Activated gamma-delta T cell treated with Interleukin-2 at 50 U/mL for 16 hours (primary cell): ENCODE results near the gene HARS2.
"Not testable (repeated sequence)": the region's sequence is repeated elsewhere in the genome, so short reads cannot be mapped to it uniquely, and the experiment has no call there.

Source experiments
- DNase-seq: peaks from one replicate; pipeline ENCODE4 v3.0.0-alpha.2; 2020

HARS2 gene

GRCh38 chr5:140700177-140701144 lies 9.2 kb downstream of the HARS2 start, which contains the start of gene ZMAT2:
TSS of gene ZMAT2 (plus strand) at chr5:140700447. CDS start at chr5:140700461, 14 bp downstream.
- peak; percentile 92 for DNase-seq

GRCh38 chr5:140707812-140708211 lies 16.6 kb downstream of the HARS2 start:
- DNase-seq: no peak

- not testable (repeated sequence) for DNase-seq
Observed at GRCh38 chr5:140708787-140709186, 17.5 kb downstream of the HARS2 start.

- DNase-seq: peak; percentile 86
Observed at GRCh38 chr5:140710899-140711552, 19.8 kb downstream of the HARS2 start.

GRCh38 chr5:140711794-140712193 lies 20.5 kb downstream of the HARS2 start:
- DNase-seq: no peak

GRCh38 chr5:140713562-140714094 lies 22.4 kb downstream of the HARS2 start:
- DNase-seq: no peak

GRCh38 chr5:140716238-140716637 lies 25.0 kb downstream of the HARS2 start:
- DNase-seq: not testable (repeated sequence)

- no peak for DNase-seq
Observed at GRCh38 chr5:140718266-140718592, 27.0 kb downstream of the HARS2 start.

GRCh38 chr5:140720738-140721137 lies 29.5 kb downstream of the HARS2 start:
- DNase-seq: not testable (repeated sequence)

- not testable (repeated sequence) for DNase-seq
Observed at GRCh38 chr5:140721395-140721794, 30.1 kb downstream of the HARS2 start.

GRCh38 chr5:140725799-140726471 lies 34.7 kb downstream of the HARS2 start:
- DNase-seq: peak; percentile 45

GRCh38 chr5:140733098-140733497 lies 41.8 kb downstream of the HARS2 start:
- DNase-seq: no peak

- DNase-seq: no peak
Observed at GRCh38 chr5:140734354-140734753, 43.1 kb downstream of the HARS2 start.

GRCh38 chr5:140737486-140737885 lies 46.2 kb downstream of the HARS2 start:
- DNase-seq: no peak

GRCh38 chr5:140741967-140742366 lies 50.7 kb downstream of the HARS2 start:
- DNase-seq: no peak
